ENCODE data around the gene TFEB. TPM values are rescaled to one million over a fixed set of nuclear protein-coding genes. Genes with fewer than 3 reads are reported as not detected.

The TFEB gene
- total RNA-seq, 1 donor = 5.1 TPM

DNA sequence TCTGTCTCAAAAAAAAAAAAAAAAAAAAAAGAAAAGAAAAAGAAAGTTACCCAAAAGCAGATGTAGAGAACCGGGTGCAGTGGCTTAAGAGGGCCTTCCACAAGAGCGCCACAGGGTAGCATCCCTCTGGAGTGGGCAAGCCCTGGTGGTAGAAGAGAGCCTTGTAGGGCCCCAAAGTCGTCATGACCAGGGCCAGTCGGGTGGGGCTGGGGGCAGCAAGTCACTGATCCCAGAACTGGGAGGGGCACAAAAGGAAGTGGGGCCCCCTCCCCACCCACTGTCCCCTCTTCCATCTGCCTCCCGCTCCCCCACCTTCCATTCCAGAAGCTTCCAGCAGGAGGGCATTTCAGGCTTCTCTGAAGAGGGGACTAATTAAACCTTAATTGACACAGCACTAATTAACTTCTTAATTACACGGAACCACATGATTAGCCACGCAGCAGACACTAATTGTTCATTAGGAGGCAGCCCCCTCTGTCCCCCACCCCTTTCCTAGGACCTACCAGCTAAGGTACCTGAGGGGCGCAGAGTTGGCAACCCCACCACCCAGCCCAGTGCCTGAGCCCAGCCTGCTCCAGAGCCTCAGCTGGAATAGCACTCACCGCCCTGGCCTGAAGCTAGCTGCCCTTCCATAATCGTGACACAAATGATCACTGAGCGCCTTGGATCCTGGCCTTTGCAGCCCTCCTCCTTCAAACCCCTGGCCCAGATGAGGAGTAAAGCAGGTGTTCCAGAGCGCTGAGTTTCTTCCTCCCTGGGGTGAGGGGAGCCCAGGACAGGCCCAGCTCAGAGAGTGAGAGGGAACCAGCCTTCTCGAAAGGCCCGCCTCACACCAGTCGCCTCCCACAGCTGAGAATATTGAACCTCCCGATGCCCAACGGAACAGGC is 62.3 kb downstream of the TFEB start:
- TF ChIP-seq CTCF (IDR thresholded peaks at IDR 0.05; ENCODE audit: extremely low read depth, low read depth, low read length) = no peak

GRCh38 chr6:41672016-41672415 is 63.4 kb downstream of the TFEB start:
- no peak overlapping the region for H3K4me2 ChIP-seq (ENCODE audit: insufficient read depth, low read length)
- no peaks in the 10 kb centered on the region for H3K79me2 ChIP-seq (ENCODE audit: insufficient read depth, low read length)
- no peaks in the 10 kb centered on the region for H3K9me3 ChIP-seq (ENCODE audit: low read depth, low read length)
- H3K4me1 ChIP-seq (ENCODE audit: insufficient read depth, low read length) = no peaks in the 10 kb centered on the region
- peaks cover 12% of the 10 kb centered on the region for H3K27me3 ChIP-seq (ENCODE audit: insufficient read depth, low read length)
- DNase-seq (ENCODE audit: insufficient read length, low spot score, missing footprints) = no peak
- TF ChIP-seq CTCF (IDR thresholded peaks at IDR 0.05; ENCODE audit: extremely low read depth, low read depth, low read length) = no peak
- H3K36me3 ChIP-seq (ENCODE audit: insufficient read depth, low read length) = no peaks in the 10 kb centered on the region
- no peak overlapping the region for H2AFZ ChIP-seq (ENCODE audit: low read length)
- H4K20me1 ChIP-seq (ENCODE audit: insufficient read depth, low read length) = no peaks in the 10 kb centered on the region
- H3K4me3 ChIP-seq (ENCODE audit: insufficient read depth, low read length) = no peak overlapping the region
- no peak overlapping the region for H3K27ac ChIP-seq (ENCODE audit: low read depth, low read length)

More for the DNA sequence above, 62.3 kb downstream of the TFEB start:
- Histone ChIP-seq H3K4me3 (ENCODE audit: insufficient read depth, low read length) (no peak overlapping the region), H3K9me3 (ENCODE audit: low read depth, low read length) (no peaks in the 10 kb centered on the region), H3K4me1 (ENCODE audit: insufficient read depth, low read length) (no peaks in the 10 kb centered on the region), H4K20me1 (ENCODE audit: insufficient read depth, low read length) (no peaks in the 10 kb centered on the region), H2AFZ (ENCODE audit: low read length) (no peak overlapping the region), H3K79me2 (ENCODE audit: insufficient read depth, low read length) (no peaks in the 10 kb centered on the region), H3K4me2 (ENCODE audit: insufficient read depth, low read length) (no peak overlapping the region), H3K27ac (ENCODE audit: low read depth, low read length) (no peak overlapping the region), H3K36me3 (ENCODE audit: insufficient read depth, low read length) (no peaks in the 10 kb centered on the region), H3K27me3 (ENCODE audit: insufficient read depth, low read length) (peaks cover 5% of the 10 kb centered on the region)
- DNase-seq (ENCODE audit: insufficient read length, low spot score, missing footprints) = no peak

DNA sequence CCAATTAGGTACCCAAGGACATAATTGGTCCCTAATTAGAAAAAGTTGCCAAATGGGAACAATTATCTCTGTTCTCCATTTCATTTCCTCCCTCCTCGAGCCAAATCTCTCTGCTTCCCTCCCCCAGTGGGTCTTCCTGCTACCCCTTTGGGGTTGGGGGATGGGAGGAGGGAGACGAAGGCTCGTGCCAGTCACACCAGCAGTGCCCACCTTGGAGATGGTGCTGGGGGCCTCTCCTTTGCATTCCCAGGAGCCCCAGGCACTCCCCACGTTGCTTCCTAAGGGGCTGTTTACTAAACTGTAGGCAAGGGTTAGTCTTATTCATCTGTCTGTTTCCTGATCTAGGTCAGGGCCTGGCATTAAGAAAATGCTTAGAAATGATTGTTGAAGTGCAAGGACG is 64.0 kb downstream of the TFEB start:
- Histone ChIP-seq H2AFZ (ENCODE audit: low read length) (no peak overlapping the region), H3K27me3 (ENCODE audit: insufficient read depth, low read length) (peaks cover 12% of the 10 kb centered on the region), H4K20me1 (ENCODE audit: insufficient read depth, low read length) (no peaks in the 10 kb centered on the region), H3K4me1 (ENCODE audit: insufficient read depth, low read length) (no peaks in the 10 kb centered on the region), H3K27ac (ENCODE audit: low read depth, low read length) (no peak overlapping the region), H3K79me2 (ENCODE audit: insufficient read depth, low read length) (no peaks in the 10 kb centered on the region), H3K4me3 (ENCODE audit: insufficient read depth, low read length) (no peak overlapping the region), H3K9me3 (ENCODE audit: low read depth, low read length) (no peaks in the 10 kb centered on the region), H3K36me3 (ENCODE audit: insufficient read depth, low read length) (no peaks in the 10 kb centered on the region), H3K4me2 (ENCODE audit: insufficient read depth, low read length) (no peak overlapping the region)
- no peak for DNase-seq (ENCODE audit: insufficient read length, low spot score, missing footprints)
- TF ChIP-seq CTCF (IDR thresholded peaks at IDR 0.05; ENCODE audit: extremely low read depth, low read depth, low read length) = no peak

- DNase-seq (ENCODE audit: insufficient read length, low spot score, missing footprints) = no peak
- Histone ChIP-seq H3K4me1 (ENCODE audit: insufficient read depth, low read length) (no peaks in the 10 kb centered on the region), H3K4me3 (ENCODE audit: insufficient read depth, low read length) (no peak overlapping the region), H3K36me3 (ENCODE audit: insufficient read depth, low read length) (no peaks in the 10 kb centered on the region), H2AFZ (ENCODE audit: low read length) (no peak overlapping the region), H3K4me2 (ENCODE audit: insufficient read depth, low read length) (no peak overlapping the region), H3K27me3 (ENCODE audit: insufficient read depth, low read length) (peaks cover 12% of the 10 kb centered on the region), H3K27ac (ENCODE audit: low read depth, low read length) (no peak overlapping the region), H3K9me3 (ENCODE audit: low read depth, low read length) (no peaks in the 10 kb centered on the region), H4K20me1 (ENCODE audit: insufficient read depth, low read length) (no peaks in the 10 kb centered on the region), H3K79me2 (ENCODE audit: insufficient read depth, low read length) (no peaks in the 10 kb centered on the region)
- no peak for TF ChIP-seq CTCF (IDR thresholded peaks at IDR 0.05; ENCODE audit: extremely low read depth, low read depth, low read length)
Observed at GRCh38 chr6:41670703-41671360, 64.6 kb downstream of the TFEB start.

Data from osteoblast (primary cell).